ENCODE measurements around the gene SLC25A48.

The SLC25A48 gene

DNA sequence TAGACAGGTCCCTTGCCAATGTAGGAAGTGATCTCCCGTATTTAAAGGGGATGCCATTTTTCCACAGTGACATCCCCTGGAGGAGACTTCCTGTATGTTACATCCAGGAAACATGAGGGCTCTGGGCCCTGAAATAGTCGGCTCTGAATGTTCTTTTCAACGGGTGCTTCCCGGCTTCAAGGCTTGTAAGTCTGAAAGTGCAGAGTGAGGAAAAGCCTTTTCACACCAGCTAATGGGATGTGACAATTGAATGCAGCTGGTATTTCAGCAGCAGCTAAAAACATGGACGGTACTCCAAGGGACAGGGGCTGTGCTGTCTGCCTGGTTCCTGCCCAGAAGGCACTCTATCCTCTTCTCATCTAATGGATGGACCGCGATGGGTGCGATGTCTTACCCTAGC, 59.8 kb downstream of the SLC25A48 start:
- in situ Hi-C loops (cut with MboI; ENCODE audit: low pct_unique_long_range_greater_than_20kb, low sequenced_read_pairs): loop anchor here (25.0 kb wide), 1 partner anchor 318 kb away; no protein-coding TSS in a partner anchor
- DNase-seq: no peak

GRCh38 chr5:135894789-135895188, 60.3 kb downstream of the SLC25A48 start:
- DNase-seq: no peak
- in situ Hi-C loops (cut with MboI; ENCODE audit: low pct_unique_long_range_greater_than_20kb, low sequenced_read_pairs): loop anchor here (25.0 kb wide), 1 partner anchor 318 kb away; no protein-coding TSS in a partner anchor

DNA sequence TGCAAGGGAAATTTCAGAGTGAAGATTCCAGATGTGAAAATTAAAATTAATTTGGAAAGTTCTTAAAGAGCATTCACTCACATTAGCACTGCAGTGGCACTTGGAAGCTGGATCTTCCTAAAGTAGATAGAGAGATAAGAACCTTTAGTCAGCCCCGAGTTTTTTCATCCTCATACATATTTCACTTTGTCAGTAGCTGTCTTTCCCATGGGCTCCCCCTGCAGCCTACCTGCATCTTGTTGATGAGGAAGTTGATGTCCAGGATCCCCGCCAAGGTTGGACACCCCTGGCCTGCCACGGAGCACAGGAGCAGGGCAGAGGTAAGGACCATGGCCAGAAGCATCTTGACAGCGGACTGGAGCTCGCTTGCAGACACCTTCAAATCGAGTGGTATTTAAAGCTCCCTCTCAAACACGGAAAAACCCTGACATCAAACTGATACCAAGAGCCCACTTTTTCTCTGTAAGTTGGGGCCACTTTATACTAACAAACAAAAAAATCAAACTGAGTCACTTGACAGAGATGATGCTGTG, 61.1 kb downstream of the SLC25A48 start, which contains the start of gene IL9:
Gene IL9 (minus strand): TSS at position 368 of the 533 bp plus-strand sequence. CDS start 25 bp downstream, at position 343.
- no peak for DNase-seq
- in situ Hi-C loops (cut with MboI; ENCODE audit: low pct_unique_long_range_greater_than_20kb, low sequenced_read_pairs): loop anchor here (25.0 kb wide), 1 partner anchor 317 kb away; no protein-coding TSS in a partner anchor

GRCh38 chr5:135898651-135899050, 64.2 kb downstream of the SLC25A48 start:
- no peak for DNase-seq
- in situ Hi-C loops (cut with MboI; ENCODE audit: low pct_unique_long_range_greater_than_20kb, low sequenced_read_pairs): loop anchor here (25.0 kb wide), 1 partner anchor 314 kb away; no protein-coding TSS in a partner anchor

DNA sequence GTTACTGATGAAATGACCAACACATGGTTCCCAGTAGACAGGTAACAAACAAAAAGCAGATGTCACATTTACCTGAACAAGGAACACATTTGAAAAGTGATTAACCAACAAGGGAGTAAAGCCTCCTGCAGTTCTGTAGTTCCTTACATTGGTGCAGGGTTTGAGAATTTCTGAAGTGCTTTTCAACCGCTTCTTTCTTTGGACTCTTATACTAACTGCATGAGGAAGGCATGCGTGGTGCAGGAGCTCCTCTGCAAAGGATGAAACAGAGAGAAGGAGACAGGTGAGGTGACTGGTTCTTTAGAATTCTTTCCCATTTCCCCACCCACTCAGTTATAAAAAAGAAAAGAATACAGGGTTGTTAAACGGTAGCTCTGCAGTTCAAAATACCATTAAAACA, 65.8 kb downstream of the SLC25A48 start:
- no peak for DNase-seq
- in situ Hi-C loops (cut with MboI; ENCODE audit: low pct_unique_long_range_greater_than_20kb, low sequenced_read_pairs): no loop called here

DNA sequence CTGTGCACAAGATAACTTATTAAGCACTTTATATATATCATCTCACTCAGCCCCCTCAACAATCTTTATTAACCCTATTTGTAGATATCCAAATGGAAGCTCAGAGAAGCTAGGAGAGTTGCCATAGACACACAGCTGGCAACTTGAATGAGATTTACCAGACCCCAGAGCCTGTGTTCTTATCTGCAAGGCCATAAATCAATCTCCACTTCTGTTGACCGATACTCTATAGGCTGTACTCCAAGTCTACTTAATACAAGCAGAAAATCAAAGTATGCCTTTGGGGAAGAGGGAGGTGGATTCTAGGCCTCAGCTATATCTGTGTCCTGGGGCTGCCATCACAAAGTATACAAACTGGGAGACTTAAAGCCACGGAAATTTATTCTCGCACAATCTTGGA, 67.2 kb downstream of the SLC25A48 start:
- DNase-seq: no peak
- in situ Hi-C loops (cut with MboI; ENCODE audit: low pct_unique_long_range_greater_than_20kb, low sequenced_read_pairs): no loop called here

DNA sequence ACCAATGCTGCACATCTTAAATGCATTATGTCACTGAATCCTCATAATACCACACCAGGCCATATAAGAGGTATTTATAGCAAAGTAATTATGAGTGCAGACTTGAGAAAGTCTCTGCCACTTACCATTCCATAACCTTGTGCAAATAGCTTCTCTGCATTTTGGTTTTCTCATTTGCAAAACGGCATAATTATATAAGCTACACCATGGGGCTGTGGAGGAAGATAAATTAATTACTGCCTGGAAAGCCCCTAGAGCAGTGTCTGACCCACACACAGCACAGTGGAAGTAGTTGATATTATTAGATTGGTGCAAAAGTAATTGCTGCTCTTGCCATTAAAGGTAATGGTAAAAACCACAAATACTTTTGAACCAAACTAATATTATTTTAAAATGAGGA, 70.7 kb downstream of the SLC25A48 start:
- DNase-seq: no peak
- in situ Hi-C loops (cut with MboI; ENCODE audit: low pct_unique_long_range_greater_than_20kb, low sequenced_read_pairs): no loop called here

- in situ Hi-C loops (cut with MboI; ENCODE audit: low pct_unique_long_range_greater_than_20kb, low sequenced_read_pairs): no loop called here
- no peak for DNase-seq
These were observed 79.5 kb downstream of the SLC25A48 start for GRCh38 chr5:135913713-135914626.

DNA sequence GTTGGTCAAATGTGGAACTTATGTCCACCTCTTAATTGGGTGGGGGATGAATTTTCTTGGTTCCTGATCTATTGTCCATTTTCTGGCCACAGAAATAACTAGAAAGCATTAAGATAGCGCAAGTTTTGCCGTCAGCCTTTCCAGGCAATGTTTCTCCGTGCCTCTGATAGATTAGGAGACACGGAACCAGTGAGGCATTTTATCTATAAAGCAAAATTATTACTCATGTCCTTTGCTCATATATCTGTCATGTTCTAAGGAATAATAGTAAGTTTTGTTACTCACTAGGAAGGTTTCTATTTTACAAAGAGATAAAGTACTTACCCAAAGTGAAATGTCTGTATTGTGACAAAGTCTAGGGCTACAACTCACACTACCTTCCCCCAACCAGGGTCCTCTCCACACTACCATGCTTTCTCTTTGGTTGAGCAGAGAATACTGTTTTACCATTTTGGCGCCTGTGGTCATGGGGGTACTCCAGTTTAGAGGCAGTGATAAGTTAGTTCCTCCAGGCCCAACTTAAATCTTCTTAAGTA, 81.1 kb downstream of the SLC25A48 start:
- in situ Hi-C loops (cut with MboI; ENCODE audit: low pct_unique_long_range_greater_than_20kb, low sequenced_read_pairs): no loop called here
- DNase-seq: no peak

DNA sequence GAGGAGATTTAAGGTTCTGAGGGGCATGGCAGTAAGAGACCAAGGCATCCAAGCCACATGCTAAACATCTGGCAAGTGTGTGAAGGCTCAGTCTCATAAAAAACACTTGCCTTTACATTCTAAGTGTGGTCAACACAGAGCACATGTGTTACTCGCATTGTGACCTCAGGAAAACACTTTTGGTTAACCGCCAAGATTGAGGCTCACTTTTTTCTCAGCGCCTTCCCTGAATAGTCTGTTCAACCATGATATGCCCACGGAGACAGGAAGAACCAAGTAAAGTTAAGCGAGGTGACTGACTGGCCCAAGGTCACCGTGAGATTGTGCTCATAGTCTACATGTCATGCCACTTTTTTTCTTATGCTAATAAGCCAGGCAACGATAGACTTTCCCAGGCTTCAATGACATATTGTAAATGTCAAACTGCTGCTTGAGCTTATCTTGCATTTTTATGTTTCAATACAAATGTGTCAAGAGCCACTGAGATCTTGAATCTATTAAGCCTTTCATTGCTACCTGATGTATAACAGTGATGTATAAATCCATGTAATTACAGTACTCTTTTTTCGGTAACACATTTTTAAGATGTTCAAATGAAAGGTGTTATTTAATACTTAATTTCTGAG, 82.3 kb downstream of the SLC25A48 start:
- DNase-seq: no peak
- in situ Hi-C loops (cut with MboI; ENCODE audit: low pct_unique_long_range_greater_than_20kb, low sequenced_read_pairs): no loop called here

DNA sequence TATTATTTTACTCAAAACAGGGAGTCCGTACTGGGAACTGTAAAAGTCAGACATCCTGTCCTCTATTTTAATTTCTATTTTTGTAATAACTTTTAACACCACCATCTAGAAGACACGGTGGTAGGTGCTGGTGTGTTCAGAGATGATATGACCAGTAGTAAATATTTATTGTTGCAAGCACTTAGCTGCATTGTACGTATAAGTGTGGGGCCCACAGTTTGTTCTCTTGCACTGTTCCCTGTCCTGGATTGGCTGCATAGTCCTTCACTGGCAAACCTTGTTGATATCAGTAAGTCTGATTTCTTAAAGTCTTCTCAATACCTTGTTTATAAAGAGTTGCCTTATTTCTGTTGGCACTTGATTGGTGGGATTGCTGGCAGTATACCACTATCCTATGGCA, 85.7 kb downstream of the SLC25A48 start:
- in situ Hi-C loops (cut with MboI; ENCODE audit: low pct_unique_long_range_greater_than_20kb, low sequenced_read_pairs): no loop called here
- no peak for DNase-seq

GRCh38 chr5:135921388-135921787, 86.9 kb downstream of the SLC25A48 start:
- DNase-seq: no peak
- in situ Hi-C loops (cut with MboI; ENCODE audit: low pct_unique_long_range_greater_than_20kb, low sequenced_read_pairs): no loop called here

DNA sequence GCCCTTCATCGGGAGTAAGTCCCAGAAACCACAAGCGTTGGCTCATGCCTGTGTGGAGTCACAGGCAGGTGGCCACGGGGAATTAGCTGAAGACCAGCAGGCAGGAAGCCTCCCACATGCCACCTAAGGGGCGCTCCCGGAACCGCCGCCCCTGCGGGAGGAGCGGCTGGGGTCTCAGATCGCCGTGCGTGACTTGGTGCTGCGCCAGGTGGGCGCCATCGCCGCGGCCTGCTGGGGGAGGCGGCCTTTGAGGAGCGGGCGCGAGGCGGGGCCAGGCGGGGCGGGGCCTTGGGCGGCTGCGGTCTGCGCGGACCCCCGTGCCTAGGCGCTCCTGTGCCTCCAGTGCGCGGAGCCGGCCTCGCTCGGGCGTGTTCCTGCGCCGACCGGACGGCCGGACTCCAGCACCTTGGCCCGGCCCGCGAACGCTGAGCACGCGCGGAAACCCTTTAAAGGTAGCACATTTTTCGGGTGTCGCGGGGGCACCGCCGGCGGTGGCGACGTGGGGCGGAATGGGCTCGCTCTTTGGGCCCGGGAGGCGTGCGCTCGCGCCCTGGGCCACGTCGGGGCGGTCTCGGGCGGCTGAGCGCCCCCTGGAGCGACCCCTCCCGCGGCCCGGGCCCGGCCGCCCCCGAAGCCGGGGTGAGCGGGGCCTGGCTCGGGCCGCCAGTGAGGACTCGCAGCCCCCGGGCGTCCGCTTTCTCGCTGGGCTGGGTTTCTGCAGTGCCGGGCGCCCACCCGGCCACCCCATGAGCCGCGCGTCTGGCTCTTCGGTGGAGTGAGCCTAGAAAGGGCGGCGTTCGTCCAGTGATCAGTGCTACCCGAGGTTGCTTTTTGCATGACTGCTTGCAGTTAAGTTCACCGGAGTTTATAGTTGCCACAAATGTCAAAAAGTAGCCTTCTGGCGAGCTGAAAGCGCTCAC, 95.8 kb downstream of the SLC25A48 start:
- DNase-seq: no peak
- in situ Hi-C loops (cut with MboI; ENCODE audit: low pct_unique_long_range_greater_than_20kb, low sequenced_read_pairs): no loop called here

- in situ Hi-C loops (cut with MboI; ENCODE audit: low pct_unique_long_range_greater_than_20kb, low sequenced_read_pairs): no loop called here
- no peak for DNase-seq
These were observed 96.5 kb downstream of the SLC25A48 start for GRCh38 chr5:135930949-135931295.

DNA sequence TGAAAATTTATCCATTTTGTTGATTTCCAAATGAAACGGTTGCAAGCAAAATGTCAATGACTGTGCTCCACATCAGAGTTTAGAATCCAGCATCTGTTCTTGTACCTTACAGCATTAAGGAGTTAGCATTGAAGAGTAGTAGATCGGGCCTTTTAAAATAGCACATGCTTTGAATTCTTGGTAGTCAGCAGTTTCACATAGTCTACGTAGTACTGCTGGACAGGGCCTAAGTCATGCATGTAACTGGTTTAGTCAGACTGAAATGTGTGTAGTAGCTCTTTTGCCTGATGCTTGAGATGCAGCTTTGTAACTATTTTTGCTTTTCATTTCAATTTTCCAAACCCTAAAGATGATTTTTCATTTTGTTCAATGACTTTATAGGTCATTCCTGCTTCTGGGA, 100.5 kb downstream of the SLC25A48 start:
- no peak for DNase-seq
- in situ Hi-C loops (cut with MboI; ENCODE audit: low pct_unique_long_range_greater_than_20kb, low sequenced_read_pairs): no loop called here

DNA sequence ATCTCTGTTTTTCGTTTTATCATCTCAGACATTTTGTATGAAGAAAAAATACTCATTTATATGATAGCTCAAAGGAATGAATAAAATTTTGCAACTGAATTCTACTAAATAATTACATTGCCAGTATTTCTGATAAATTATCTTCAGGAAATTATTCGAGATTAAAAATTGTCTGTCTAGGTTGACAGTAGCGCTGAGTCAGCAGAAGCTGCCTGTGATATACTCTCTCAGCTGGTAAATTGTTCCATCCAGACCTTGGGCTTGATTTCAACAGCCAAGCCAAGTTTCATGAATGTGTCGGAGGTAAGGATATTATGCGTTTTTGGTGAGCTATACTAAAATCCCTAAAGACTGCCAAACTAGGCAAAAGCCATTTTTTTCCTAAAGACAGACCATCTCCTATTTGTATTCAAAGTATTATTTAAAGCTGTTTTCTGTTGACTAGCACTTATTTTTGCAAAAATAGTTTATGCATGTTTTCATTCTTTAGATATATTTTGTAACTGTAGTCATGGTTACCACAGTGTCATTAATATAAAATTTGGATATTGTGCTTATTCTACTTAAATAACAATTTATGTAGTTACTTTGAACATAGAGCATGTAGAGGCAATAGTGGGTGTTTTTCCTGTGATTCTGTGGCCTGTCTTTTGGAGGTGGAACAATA, 102.9 kb downstream of the SLC25A48 start:
- DNase-seq: no peak
- in situ Hi-C loops (cut with MboI; ENCODE audit: low pct_unique_long_range_greater_than_20kb, low sequenced_read_pairs): no loop called here
